GM12878 (cell line): ENCODE data around the gene LASP1. TPM values are rescaled to one million over a fixed set of nuclear protein-coding genes. Genes with fewer than 3 reads are reported as not detected.

Source experiments
- ATAC-seq: fragments of 200-7000 bp; cut with Tn5 transposase; 3 replicates; pipeline ENCODE4 v1.9.1; 2020; ENCODE audit warnings: mild to moderate bottlenecking, moderate library complexity
- BruUV-seq: library from RNA; stranded (reverse); fragments of 400-500 nt; replicated peaks from 2 replicates; lab custom pipeline; 2021; lab: Mats Ljungman, UMichigan
- CTCF ChIA-PET: fragments of 300-600 bp; sonication (Branson Sonifier 250); formaldehyde crosslinking; extraction: SDS; loops from one replicate; lab custom pipeline; 2021; ENCODE audit warnings: inconsistent platforms; lab: Yijun Ruan, JAX
- POLR2A ChIA-PET: fragments of 350-600 bp; formaldehyde crosslinking; extraction: SDS; loops from one replicate; lab custom pipeline; 2021; ENCODE audit warnings: inconsistent platforms; lab: Charles Lee
- RAD21 ChIA-PET: fragments of 300-600 bp; sonication (Branson Sonifier 250); formaldehyde crosslinking; loops from one replicate; lab custom pipeline; 2023; ENCODE audit warnings: antibody characterized with exemption; ENCODE audit not compliant: unreplicated experiment; lab: Charles Lee
- SMC1A ChIA-PET: fragments of 300-600 bp; sonication (Branson Sonifier 250); formaldehyde crosslinking; loops from one replicate; lab custom pipeline; 2023; ENCODE audit not compliant: unreplicated experiment, uncharacterized antibody; lab: Charles Lee
- DNase-seq: peaks from one replicate; pipeline ENCODE4 v3.0.0-alpha.2; 2011; ENCODE audit warnings: low read depth, low spot score
- FAIRE-seq: peaks from 3 replicates; lab custom pipeline; 2011; peaks lifted over from hg19 to GRCh38; lab: Jason Lieb, UNC
- H2AFZ ChIP-seq: 2 replicates; pipeline ENCODE4 v1.6.0; 2011; ENCODE audit warnings: low read depth, low read length, control low read depth; ENCODE audit not compliant: control insufficient read depth
- H3K27ac ChIP-seq: 2 replicates; pipeline ENCODE4 v1.5.1; 2011; ENCODE audit warnings: control low read depth; ENCODE audit not compliant: control insufficient read depth, insufficient read depth
- H3K27me3 ChIP-seq, 2 experiments: replicated peaks in 1 of 2; 2 replicates each; pipeline versions ENCODE4 v1.6.0 to v1.6.1; 2011; ENCODE audit warnings: low read length in 1 of 2; ENCODE audit not compliant: control insufficient read depth in 2 of 2, insufficient read depth in 2 of 2
- H3K36me3 ChIP-seq, 2 experiments: 2 replicates each; pipeline ENCODE4 v1.5.1; 2011; ENCODE audit warnings: low read length in 1 of 2; ENCODE audit not compliant: control insufficient read depth in 2 of 2, insufficient read depth in 2 of 2
- H3K4me1 ChIP-seq: 2 replicates; pipeline ENCODE4 v1.6.1; 2011; ENCODE audit warnings: mild to moderate bottlenecking, low read length, moderate library complexity, mixed read lengths; ENCODE audit not compliant: control insufficient read depth, insufficient read depth
- H3K4me2 ChIP-seq: 2 replicates; pipeline ENCODE4 v1.6.0; 2011; ENCODE audit warnings: control low read depth; ENCODE audit not compliant: control insufficient read depth, insufficient read depth
- H3K4me3 ChIP-seq: fragments of 200-600 bp; sonication (generic); 2 replicates; pipeline ENCODE4 v1.5.1; 2016
- H3K79me2 ChIP-seq: 2 replicates; pipeline ENCODE4 v1.6.0; 2011; ENCODE audit warnings: low read length; ENCODE audit not compliant: control insufficient read depth, insufficient read depth
- H3K9ac ChIP-seq: 2 replicates; pipeline ENCODE4 v1.8.0; 2011; ENCODE audit warnings: low read length, control low read depth, mixed read lengths; ENCODE audit not compliant: control insufficient read depth, insufficient read depth
- H3K9me3 ChIP-seq: replicated peaks from 3 replicates; pipeline ENCODE4 v1.5.1; 2011; ENCODE audit warnings: mild to moderate bottlenecking, low read length; ENCODE audit not compliant: control insufficient read depth, insufficient read depth
- H4K20me1 ChIP-seq: 2 replicates; pipeline ENCODE4 v1.6.0; 2011; ENCODE audit not compliant: control insufficient read depth, insufficient read depth
- JUND ChIP-seq: IDR thresholded peaks from 2 replicates; pipeline ENCODE4 v1.6.1; 2012; ENCODE audit warnings: low read depth, mild to moderate bottlenecking, low read length, improper control_type of control experiment, moderate library complexity
- NFYB ChIP-seq: IDR thresholded peaks from 2 replicates; pipeline ENCODE4 v1.6.1; 2011; ENCODE audit warnings: low read depth, mild to moderate bottlenecking, low read length, improper control_type of control experiment, moderate library complexity; ENCODE audit not compliant: insufficient read depth
- PAX8 ChIP-seq: fragments of 450-650 bp; IDR thresholded peaks from 2 replicates; pipeline ENCODE4 v1.6.1; 2017; ENCODE audit warnings: mild to moderate bottlenecking, moderate library complexity
- WGBS: methylation state at CpG from one replicate; pipeline ENCODE4 v1.1.6; 2016; ENCODE audit warnings: low lambda C conversion rate; ENCODE audit not compliant: insufficient replicate concordance, insufficient coverage; ENCODE audit errors: missing lambda C conversion rate; 5-methylcytosine and 5-hydroxymethylcytosine counted together
- in situ Hi-C: fragments of 300-500 bp; cut with MboI; formaldehyde crosslinking; loops from 9 replicates; pipeline ENCODE4 v1.14.3; 2018; ENCODE audit warnings: mixed read lengths
- intact Hi-C: fragments of 100-400 bp; cut with micrococcal nuclease; formaldehyde crosslinking; loops from one replicate; pipeline ENCODE4 v1.14.2; 2022; ENCODE audit not compliant: unreplicated experiment
- polyA plus RNA-seq, 11 experiments: library from polyadenylated mRNA; depleted of rRNA in 4 of 11; unstranded in 6 of 11; stranded (reverse) in 5 of 11; fragments of >200 nt; fragmentation: Nextera tagmentation in 4 of 11; fragmentation: Illumina TruSeq in 1 of 11; extraction: Ambion mirVana in 4 of 11; extraction: Trizol in 1 of 11; gene quantifications; 1 replicate in 1 of 11; 2 replicates in 10 of 11; pipeline versions ENCODE4 v1.2.1 to v1.2.3, GENCODE V29; 2011 to 2016; ENCODE audit warnings: inconsistent platforms in 2 of 11, missing spikeins in 2 of 11, low read depth in 1 of 11
- total RNA-seq, 4 experiments: library from RNA; depleted of rRNA in 3 of 4; stranded (reverse); fragments of >200 nt in 3 of 4; fragmentation: Illumina TruSeq in 1 of 4; extraction: Trizol in 1 of 4; gene quantifications; 2 replicates each; pipeline versions ENCODE4 v1.2.1 to v1.2.3, GENCODE V29; 2013 to 2021

The LASP1 gene
- total and polyA plus RNA-seq, 10 of the 15 experiments (the other 5 are each of a cell fraction or from before 2014, with no cell fraction given), result 21.0 to 114 (median 59.3) TPM

DNA sequence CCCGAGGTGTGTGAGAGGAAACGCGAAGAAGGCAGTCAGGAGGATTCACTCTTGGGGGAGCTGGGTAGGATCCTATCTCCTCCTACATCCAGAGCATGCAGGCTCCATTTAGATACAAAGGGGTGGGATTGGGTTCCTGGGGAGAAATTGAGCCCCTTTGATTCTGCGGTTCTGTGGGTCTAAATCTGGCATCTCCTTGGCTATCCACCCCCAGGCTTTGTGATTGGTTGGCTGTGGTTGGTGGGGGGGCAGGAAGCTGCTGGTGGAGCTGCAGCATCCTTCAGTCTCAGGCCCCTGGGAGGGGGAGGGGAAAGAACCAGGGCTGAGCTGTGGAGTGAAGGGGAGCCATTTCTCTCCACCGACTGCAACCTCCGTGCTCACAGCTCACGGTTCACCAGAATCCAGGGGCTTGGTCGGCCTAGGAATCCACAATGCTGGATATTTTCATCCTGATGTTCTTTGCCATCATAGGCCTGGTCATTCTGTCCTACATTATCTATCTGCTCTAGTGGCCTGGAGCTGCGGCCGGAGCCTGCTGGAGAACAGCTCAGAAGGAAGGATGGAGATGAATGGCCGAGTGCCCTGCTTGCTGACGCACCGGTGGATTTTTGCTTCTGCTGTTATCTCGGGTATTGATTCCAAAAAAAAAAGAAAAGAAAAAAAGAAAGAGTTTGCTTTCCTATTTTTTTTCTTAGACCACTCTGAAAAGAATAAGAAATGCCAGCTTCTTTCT, 55.6 kb downstream of the LASP1 start, which contains the start of gene LASP1NB:
Gene LASP1NB (plus strand): TSS at position 352 of the 733 bp plus-strand sequence.
- intact Hi-C loops (no loop called here), in situ Hi-C loops (no loop called here)
- ATAC-seq, result no peak
- Histone ChIP-seq H4K20me1 (no peaks in the 10 kb centered on the region; the same call in 1 of the 2 replicates), H3K9me3 (no peaks in the 10 kb centered on the region), H3K36me3 (peaks cover 0 to 2% of the 10 kb centered on the region in 2 experiments; a peak in 2 of 4 replicates), H3K27ac (no peak within 1 kb of the TSS), H3K27me3 (no peaks in the 10 kb centered on the region), H3K4me3 (no peak within 1 kb of the TSS), H3K9ac (no peak within 1 kb of the TSS), H3K79me2 (no peaks in the 10 kb centered on the region), H2AFZ (no peak within 1 kb of the TSS), H3K4me1 (peaks cover 3% of the 10 kb centered on the region), H3K4me2 (no peak within 1 kb of the TSS)
- ChIA-PET RAD21 (interaction anchor here (0.7 to 2.4 kb wide), 3 partner anchors 53 to 58 kb away, joined by 3 to 6 read pairs (median 5); no protein-coding TSS in a partner anchor), POLR2A (interaction anchor here (0.5 kb wide), 1 partner anchor 139 kb away, joined by 3 read pairs; no protein-coding TSS in a partner anchor), CTCF (interaction anchor here (0.7 to 3.9 kb wide), 7 partner anchors 9 to 319 kb away, joined by 3 to 14 read pairs (median 3); partner anchors contain the start of gene PLXDC1), SMC1A (interaction anchor here (0.7 to 1.9 kb wide), 7 partner anchors 12 to 128 kb away, joined by 3 to 6 read pairs (median 4); no protein-coding TSS in a partner anchor)
- no TSS peak for BruUV-seq
- TF ChIP-seq NFYB (0 out of 2 replicates have a peak, but pooled peaks have one; percentile 53), PAX8 (no peak), JUND (no peak)
- 81% methylated on average over 14 of the region's 14 CpGs for WGBS
- no peak for DNase-seq
- FAIRE-seq, result no peak
